Stomach (tissue), 4 donors: ENCODE measurements around the gene HTD2.

Source experiments
- CTCF ChIP-seq, 7 experiments: fragments of 450-650 bp in 4 of 7; fragments of 200-600 bp in 3 of 7; sonication (generic) in 3 of 7; IDR thresholded peaks; one replicate each; pipeline ENCODE4 v1.5.1; 2016 to 2019; ENCODE audit warnings: antibody characterized with exemption in 7 of 7, control low read depth in 2 of 7, mild to moderate bottlenecking in 1 of 7
- EP300 ChIP-seq: sonication (generic); formaldehyde crosslinking; IDR thresholded peaks from one replicate; pipeline ENCODE4 v1.6.1; 2017; ENCODE audit warnings: antibody characterized with exemption
- POLR2A ChIP-seq, 4 donors: fragments of 450-650 bp; IDR thresholded peaks; one replicate each; pipeline ENCODE4 v1.6.1; 2016; ENCODE audit warnings: antibody characterized with exemption in 4 of 4, control low read depth in 2 of 4, mild to moderate bottlenecking in 1 of 4, moderate library complexity in 1 of 4
- POLR2AphosphoS5 ChIP-seq, 3 donors: sonication (generic); formaldehyde crosslinking; IDR thresholded peaks; one replicate each; pipeline ENCODE4 v1.6.1; 2016; ENCODE audit warnings: antibody characterized with exemption in 3 of 3

GRCh38 chr3:58351920-58352319, 45.6 kb downstream of the HTD2 start:
- no peak for TF ChIP-seq CTCF (IDR thresholded peaks at IDR 0.05)
- TF ChIP-seq POLR2A (IDR thresholded peaks at IDR 0.05): no peak
- TF ChIP-seq EP300: no peak
- no peak for TF ChIP-seq POLR2AphosphoS5 (IDR thresholded peaks at IDR 0.05)
